CD4-positive, alpha-beta T cell (primary cell): ENCODE results near the gene SORBS1. TPM values are rescaled to one million over a fixed set of nuclear protein-coding genes. Genes with fewer than 3 reads are reported as not detected.

Source experiments
- ATAC-seq: fragments of 200-7000 bp; cut with Tn5 transposase; one replicate; pipeline ENCODE4 v1.10.0; 2022; ENCODE audit warnings: mild to moderate bottlenecking; ENCODE audit not compliant: poor library complexity
- CTCF ChIA-PET: fragments of 350-600 bp; sonication (Branson Sonifier 250); formaldehyde crosslinking; loops from one replicate; lab custom pipeline; 2021; ENCODE audit warnings: antibody characterized with exemption, inconsistent platforms; lab: Charles Lee
- POLR2A ChIA-PET: fragments of 350-600 bp; sonication (Branson Sonifier 250); formaldehyde crosslinking; loops from one replicate; lab custom pipeline; 2021; ENCODE audit warnings: antibody characterized with exemption, inconsistent platforms; lab: Charles Lee
- DNase-seq, 14 experiments: peaks; one replicate each; pipeline ENCODE4 v3.0.0-alpha.2; 2013 to 2020; ENCODE audit warnings: mixed read lengths in 2 of 14
- H3K27ac ChIP-seq, 2 donors: one replicate each; pipeline versions ENCODE4 v1.5.1 to v1.7.0; 2013; ENCODE audit warnings: low read length in 2 of 2, low read depth in 1 of 2, mild to moderate bottlenecking in 1 of 2
- H3K27me3 ChIP-seq, 2 experiments: 1 replicate in 1 of 2; 2 replicates in 1 of 2; pipeline versions ENCODE4 v1.6.1 to v1.7.0; 2013; ENCODE audit warnings: low read length in 2 of 2, control low read depth in 1 of 2, mild to moderate bottlenecking in 1 of 2, moderate library complexity in 1 of 2; ENCODE audit not compliant: insufficient read depth in 2 of 2, control insufficient read depth in 1 of 2
- H3K36me3 ChIP-seq: one replicate; pipeline ENCODE4 v1.6.1; 2013; ENCODE audit warnings: low read length, control low read depth; ENCODE audit not compliant: insufficient read depth
- H3K4me1 ChIP-seq: one replicate; pipeline ENCODE4 v1.6.1; 2013; ENCODE audit warnings: low read length, control low read depth; ENCODE audit not compliant: insufficient read depth
- H3K4me3 ChIP-seq: one replicate; pipeline ENCODE4 v1.5.1; 2013; ENCODE audit warnings: mild to moderate bottlenecking, low read length, moderate library complexity
- H3K9me3 ChIP-seq, 2 experiments: 1 replicate in 1 of 2; 2 replicates in 1 of 2; pipeline versions ENCODE4 v1.6.1 to v1.7.0; 2013; ENCODE audit warnings: low read length in 2 of 2, mild to moderate bottlenecking in 2 of 2, control low read depth in 1 of 2, moderate library complexity in 1 of 2; ENCODE audit not compliant: control insufficient read depth in 1 of 2, insufficient read depth in 1 of 2
- H3K27ac Mint-ChIP-seq: one replicate; pipeline ENCODE4 v1.8.0; 2020; ENCODE audit warnings: mixed read lengths
- H3K27me3 Mint-ChIP-seq: one replicate; pipeline ENCODE4 v1.8.0; 2021; ENCODE audit warnings: mixed read lengths
- H3K36me3 Mint-ChIP-seq: one replicate; pipeline ENCODE4 v1.8.0; 2021; ENCODE audit warnings: low read depth, mixed read lengths
- H3K4me1 Mint-ChIP-seq: one replicate; pipeline ENCODE4 v1.8.0; 2021; ENCODE audit warnings: low read depth, mixed read lengths
- H3K4me3 Mint-ChIP-seq: one replicate; pipeline ENCODE4 v1.8.0; 2020; ENCODE audit warnings: mild to moderate bottlenecking, mixed read lengths
- H3K9me3 Mint-ChIP-seq: one replicate; pipeline ENCODE4 v1.8.0; 2020; ENCODE audit warnings: mixed read lengths
- intact Hi-C, 2 experiments: fragments of 100-400 bp; cut with DNase I in 1 of 2; cut with micrococcal nuclease in 1 of 2; formaldehyde crosslinking; loops; one replicate each; pipeline versions ENCODE4 v1.15.1 to v1.9.0; 2023 to 2025; cut with DNase I, micrococcal nuclease
- total RNA-seq, 174 experiments: library from RNA in 2 of 174; stranded (reverse) in 2 of 174; gene quantifications; one replicate each; pipeline ENCODE4 v1.2.3 and lab custom pipeline; 2021 to 2026
- TF ChIP-seq, protein P1 (sequence below): fragments of 200-600 bp; IDR thresholded peaks from one replicate; pipeline ENCODE4 v1.8.0; 2022; ENCODE audit warnings: antibody characterized with exemption, mild to moderate bottlenecking

The SORBS1 gene
- total RNA-seq, 2 experiments from 2014 or later: 1.4 to 1.8 TPM

DNA sequence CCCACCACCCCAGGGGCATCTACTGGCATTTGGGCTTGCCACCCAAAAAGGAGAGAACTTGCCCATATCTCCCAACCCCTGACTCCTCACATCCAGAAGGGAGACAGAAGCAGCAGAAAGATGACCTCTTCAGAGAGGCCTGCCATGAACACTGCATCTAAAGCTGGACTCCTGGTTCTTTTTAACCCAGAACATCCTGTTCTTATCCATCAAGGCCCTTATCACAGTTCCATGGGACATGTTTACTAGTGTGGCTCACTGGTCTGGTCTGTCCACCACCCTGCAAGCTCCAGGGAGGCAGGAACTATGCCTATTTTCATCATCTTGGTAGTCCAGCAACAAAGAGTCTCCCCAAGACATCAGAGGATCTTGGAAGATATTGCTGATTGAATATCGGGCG lies 155.5 kb downstream of the SORBS1 start:
- H3K27ac Mint-ChIP-seq: no peak overlapping the region
- no peak for DNase-seq
- POLR2A ChIA-PET: no interaction called here
- peaks cover 10% of the 10 kb centered on the region for H3K27me3 Mint-ChIP-seq
- no peaks in the 10 kb centered on the region for H3K9me3 Mint-ChIP-seq
- CTCF ChIA-PET: no interaction called here
- Histone ChIP-seq H3K36me3 (no peaks in the 10 kb centered on the region), H3K4me1 (no peaks in the 10 kb centered on the region), H3K27ac (no peak overlapping the region), H3K9me3 (no peaks in the 10 kb centered on the region), H3K4me3 (no peak overlapping the region), H3K27me3 (no peaks in the 10 kb centered on the region)
- H3K36me3 Mint-ChIP-seq: no peaks in the 10 kb centered on the region
- TF ChIP-seq, protein P1, sequence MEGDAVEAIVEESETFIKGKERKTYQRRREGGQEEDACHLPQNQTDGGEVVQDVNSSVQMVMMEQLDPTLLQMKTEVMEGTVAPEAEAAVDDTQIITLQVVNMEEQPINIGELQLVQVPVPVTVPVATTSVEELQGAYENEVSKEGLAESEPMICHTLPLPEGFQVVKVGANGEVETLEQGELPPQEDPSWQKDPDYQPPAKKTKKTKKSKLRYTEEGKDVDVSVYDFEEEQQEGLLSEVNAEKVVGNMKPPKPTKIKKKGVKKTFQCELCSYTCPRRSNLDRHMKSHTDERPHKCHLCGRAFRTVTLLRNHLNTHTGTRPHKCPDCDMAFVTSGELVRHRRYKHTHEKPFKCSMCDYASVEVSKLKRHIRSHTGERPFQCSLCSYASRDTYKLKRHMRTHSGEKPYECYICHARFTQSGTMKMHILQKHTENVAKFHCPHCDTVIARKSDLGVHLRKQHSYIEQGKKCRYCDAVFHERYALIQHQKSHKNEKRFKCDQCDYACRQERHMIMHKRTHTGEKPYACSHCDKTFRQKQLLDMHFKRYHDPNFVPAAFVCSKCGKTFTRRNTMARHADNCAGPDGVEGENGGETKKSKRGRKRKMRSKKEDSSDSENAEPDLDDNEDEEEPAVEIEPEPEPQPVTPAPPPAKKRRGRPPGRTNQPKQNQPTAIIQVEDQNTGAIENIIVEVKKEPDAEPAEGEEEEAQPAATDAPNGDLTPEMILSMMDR: no peak
- intact Hi-C loops: no loop called here
- H3K4me3 Mint-ChIP-seq: no peak overlapping the region
- H3K4me1 Mint-ChIP-seq: no peaks in the 10 kb centered on the region
- no peak for ATAC-seq

DNA sequence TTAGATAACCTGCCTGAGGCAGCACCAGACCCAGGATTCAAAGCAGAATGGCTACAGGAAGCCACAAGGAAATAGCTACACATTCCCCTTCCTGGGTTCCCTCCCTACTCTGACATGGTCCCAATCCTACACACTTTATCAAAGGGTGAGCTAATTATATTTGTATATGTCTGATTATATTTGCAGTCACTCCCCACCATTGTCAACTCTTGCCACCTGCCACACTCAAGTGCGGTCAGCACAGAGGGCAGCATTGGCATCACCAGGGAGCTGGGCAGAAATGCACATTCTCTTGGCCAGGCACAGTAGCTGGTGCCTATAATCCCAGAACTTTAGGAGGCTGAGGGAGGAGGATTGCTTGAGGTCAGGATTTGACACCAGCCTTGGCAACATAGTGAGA lies 156.3 kb downstream of the SORBS1 start:
- Mint-ChIP-seq H3K27me3 (peaks cover 10% of the 10 kb centered on the region), H3K4me3 (no peak overlapping the region), H3K36me3 (no peaks in the 10 kb centered on the region), H3K9me3 (no peaks in the 10 kb centered on the region), H3K27ac (no peak overlapping the region), H3K4me1 (no peaks in the 10 kb centered on the region)
- CTCF ChIA-PET: no interaction called here
- TF ChIP-seq, protein P1: no peak
- Histone ChIP-seq H3K36me3 (no peaks in the 10 kb centered on the region), H3K4me3 (no peak overlapping the region), H3K4me1 (no peaks in the 10 kb centered on the region), H3K9me3 (no peaks in the 10 kb centered on the region), H3K27me3 (no peaks in the 10 kb centered on the region), H3K27ac (no peak overlapping the region)
- ATAC-seq: no peak
- intact Hi-C loops: no loop called here
- POLR2A ChIA-PET: no interaction called here
- no peak for DNase-seq

DNA sequence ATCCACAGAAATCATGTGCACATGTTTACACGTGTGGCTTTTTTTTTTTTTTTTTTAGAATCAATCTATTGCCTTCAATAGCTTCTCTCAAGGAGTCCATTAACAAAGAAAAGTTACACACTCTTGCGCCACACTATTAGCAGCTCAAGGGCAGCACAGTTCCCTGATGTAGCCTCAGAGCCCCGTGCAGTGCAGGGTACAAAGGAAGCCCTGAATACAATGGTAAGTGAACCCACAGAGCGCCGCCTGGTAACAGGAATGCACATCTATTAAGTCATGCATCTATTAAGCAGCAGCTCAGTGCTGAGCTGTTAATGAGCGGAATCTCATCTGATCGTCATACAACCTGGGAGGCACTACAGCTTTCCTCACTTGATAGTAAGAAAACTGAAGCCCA lies 156.7 kb downstream of the SORBS1 start:
- H3K27me3 Mint-ChIP-seq: peaks cover 10% of the 10 kb centered on the region
- Histone ChIP-seq H3K27ac (no peak overlapping the region), H3K4me1 (no peaks in the 10 kb centered on the region), H3K9me3 (no peaks in the 10 kb centered on the region), H3K36me3 (no peaks in the 10 kb centered on the region), H3K4me3 (no peak overlapping the region), H3K27me3 (no peaks in the 10 kb centered on the region)
- no peaks in the 10 kb centered on the region for H3K4me1 Mint-ChIP-seq
- TF ChIP-seq, protein P1: no peak
- no peaks in the 10 kb centered on the region for H3K36me3 Mint-ChIP-seq
- ATAC-seq (no peak), DNase-seq (no peak)
- H3K4me3 Mint-ChIP-seq: no peak overlapping the region
- no peak overlapping the region for H3K27ac Mint-ChIP-seq
- no peaks in the 10 kb centered on the region for H3K9me3 Mint-ChIP-seq
- ChIA-PET CTCF (no interaction called here), POLR2A (no interaction called here)
- intact Hi-C loops: no loop called here
